NCI-H345 (cell line): ENCODE data around the gene ITPR1.
"Not testable (repeated sequence)": the region's sequence is repeated elsewhere in the genome, so short reads cannot be mapped to it uniquely, and the experiment has no call there.

ENCODE experiments used
- DNase-seq: peaks from one replicate; lab custom pipeline; 2025; lab: John Stamatoyannopoulos, UW

The ITPR1 gene

DNA sequence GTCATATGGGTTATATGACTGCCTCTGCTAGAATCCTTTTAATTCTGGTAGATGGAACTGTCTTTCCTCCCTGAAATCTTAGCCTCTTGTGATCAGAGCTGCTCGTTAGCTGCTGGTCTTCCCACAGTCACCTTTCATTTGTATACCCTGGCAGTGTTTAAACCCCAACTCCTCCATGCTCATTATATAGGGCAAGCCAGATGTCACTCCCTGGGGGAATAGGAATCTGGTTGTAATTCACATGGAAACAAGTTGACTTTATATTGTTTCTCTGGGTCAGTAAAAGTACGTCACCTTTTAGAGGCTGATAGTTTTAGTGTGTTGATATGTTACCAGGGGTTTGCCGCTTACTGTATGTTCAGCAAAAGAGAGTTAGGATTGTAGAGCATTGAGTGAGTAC lies 103.5 kb downstream of the ITPR1 start:
- DNase-seq: no peak

DNA sequence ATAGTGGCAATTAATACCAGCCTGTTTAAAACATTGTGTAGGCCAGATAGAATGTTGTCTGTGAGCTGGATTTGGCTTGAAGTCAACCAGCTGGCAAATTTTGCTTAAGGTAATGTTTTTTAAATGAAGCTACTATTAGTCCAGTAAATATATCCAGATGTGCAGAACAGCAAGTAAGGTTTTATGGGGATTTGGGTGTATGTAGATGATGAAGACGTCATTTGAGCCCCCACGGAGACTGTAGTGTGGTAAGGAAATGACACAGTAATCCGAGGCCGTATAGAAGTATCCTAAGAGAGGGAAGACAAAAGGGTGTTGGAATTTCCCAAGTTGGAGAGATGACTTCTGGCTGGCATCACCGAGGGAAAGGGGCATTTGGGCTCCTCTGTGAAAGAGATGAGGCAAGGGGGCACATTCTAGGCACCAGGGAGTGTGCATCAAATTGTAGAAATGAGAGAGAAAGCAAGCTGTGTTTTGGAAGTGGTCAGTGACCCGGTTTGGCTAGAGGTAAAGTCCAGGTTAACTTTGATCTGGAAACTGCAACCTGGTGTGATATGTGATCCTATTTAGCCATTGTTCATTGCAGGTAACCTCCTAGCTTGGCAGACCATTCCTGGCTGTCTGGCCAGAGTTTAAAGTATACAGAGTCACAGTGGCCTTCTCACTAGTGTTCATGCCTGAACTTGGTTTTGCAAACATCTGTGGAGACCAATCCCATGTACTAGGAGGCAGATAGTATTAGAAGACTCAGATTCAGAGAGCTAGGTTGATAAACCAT lies 104.2 kb downstream of the ITPR1 start:
- DNase-seq: no peak

DNA sequence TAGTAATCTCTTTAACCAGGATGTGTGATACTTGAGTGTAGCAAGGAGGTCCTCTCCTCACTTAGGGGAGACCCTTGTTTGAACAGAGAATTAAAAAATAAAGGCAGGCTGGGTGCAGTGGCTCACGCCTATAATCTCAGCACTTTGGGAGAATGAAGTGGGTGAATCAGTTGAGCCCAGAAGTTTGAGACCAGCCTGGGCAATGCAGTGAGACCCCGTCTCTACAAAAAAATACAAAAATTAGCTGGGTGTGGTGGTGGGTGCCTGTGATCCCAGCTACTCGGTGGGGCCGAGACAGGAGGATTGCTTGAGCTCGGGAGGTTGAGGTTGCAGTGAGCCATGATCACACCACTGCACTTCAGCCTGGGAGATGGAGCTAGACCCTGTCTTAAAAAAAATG lies 105.1 kb downstream of the ITPR1 start:
- not testable (repeated sequence) for DNase-seq

DNA sequence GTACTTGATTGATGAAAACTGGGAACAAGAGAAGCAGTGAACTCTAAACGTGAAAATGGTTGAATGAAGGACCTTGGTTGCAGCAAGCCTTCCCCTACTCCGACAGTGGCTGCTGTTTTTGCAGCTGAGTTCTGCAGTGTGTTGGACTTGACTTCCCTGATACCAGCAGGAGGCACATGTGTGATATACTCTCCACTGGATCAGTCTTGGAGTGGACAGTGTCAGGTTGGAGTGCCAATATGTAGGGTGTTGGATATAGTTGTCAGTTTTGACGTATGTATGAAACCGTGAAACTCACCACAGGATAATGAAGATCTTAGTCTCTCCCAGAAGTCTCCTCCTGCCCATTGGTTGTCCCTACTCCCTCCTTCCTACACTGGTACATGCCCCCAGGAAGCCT lies 106.5 kb downstream of the ITPR1 start:
- no peak for DNase-seq

DNA sequence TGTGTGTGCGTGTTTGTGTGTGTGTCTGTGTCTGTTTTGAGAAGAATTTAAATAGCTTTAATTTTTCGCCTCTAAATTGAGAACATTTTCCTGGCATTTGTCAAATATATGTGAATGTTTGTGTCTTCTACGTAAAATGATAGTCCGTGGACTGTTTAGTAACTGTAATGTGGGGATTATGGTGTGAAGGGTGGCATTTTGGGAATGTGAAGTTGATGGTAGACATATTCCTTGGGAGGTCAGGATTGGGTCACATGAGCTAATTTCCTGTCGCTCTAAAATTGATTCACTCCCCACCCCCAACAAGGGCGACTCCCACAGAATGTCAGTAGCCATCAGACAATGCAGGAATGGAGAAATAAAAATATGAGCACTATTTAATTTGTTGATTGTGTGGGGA lies 107.3 kb downstream of the ITPR1 start:
- no peak for DNase-seq

DNA sequence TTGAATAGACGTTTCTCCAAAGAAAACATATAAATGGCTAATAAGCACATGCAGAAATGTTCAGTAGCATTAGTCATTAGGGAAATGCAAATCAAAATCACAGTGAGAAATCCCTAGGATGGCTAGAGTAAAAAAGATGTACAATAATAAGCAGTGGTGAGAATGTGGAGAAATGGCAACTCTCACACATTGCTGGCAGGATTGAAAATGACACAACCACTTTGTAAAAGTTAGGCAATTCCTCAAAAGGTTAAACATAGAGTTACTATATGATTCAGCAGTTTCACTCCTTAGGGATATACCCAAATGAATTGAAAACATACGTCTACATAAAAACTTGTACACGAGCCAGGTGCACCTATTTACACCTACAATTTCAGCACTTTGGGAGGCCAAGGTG lies 108.7 kb downstream of the ITPR1 start:
- no peak for DNase-seq

DNA sequence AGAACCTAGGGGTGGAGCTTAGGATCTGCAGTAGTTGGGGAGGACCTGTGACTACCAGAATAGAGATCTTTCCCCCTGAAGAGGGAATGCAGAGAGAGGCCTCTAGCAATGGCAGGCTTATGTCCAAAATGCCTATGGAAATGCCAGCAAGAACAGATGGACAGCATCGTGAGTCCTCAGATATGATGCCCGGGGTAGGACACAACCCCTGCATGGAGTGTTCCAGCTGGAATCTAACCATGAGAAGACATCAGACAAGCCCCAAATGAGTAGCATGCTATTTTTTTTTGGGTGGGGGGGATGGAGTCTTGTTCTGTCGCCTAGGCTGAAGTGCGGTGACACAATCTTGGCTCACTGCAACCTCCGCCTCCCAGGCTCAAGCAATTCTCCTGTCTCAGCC lies 111.5 kb downstream of the ITPR1 start:
- no peak for DNase-seq

DNA sequence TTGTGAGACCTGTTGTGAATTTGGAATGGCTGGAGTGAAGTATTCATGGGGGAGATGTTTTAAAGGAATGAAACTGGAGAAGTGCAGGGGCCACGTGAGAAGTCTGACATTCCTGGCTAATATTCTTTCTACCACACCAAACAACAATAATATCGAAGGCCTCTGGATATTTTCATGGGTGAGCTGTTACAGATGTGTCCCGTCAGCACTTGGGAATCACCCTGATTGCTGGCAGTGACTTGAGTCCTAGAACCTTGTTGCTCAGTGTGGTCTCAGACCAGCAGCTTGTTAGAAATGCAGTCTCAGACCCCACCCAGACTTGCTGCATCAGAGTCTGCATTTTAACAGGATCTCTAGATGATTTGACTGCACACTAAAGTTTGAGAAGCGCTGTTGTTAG lies 113.8 kb downstream of the ITPR1 start:
- no peak for DNase-seq

DNA sequence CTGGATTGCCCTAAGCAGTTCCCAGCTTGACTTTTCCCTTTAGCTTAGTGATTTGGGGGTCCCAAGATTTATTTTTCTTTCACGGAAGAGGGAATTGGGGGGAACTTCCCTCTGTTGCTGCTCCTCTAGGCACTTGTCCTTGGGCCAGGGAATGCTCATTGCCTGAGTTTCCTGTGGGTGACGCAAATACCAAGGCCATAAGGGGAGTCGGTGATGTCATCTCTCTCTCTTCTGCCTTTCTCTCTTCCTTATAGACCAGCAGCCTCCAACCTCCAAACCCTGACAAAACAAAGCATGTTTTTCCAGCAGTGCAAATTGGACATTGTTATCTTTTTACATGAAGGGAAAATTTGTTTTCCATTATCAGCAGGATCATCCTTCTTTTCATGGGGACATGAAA lies 120.2 kb downstream of the ITPR1 start:
- DNase-seq: no peak

DNA sequence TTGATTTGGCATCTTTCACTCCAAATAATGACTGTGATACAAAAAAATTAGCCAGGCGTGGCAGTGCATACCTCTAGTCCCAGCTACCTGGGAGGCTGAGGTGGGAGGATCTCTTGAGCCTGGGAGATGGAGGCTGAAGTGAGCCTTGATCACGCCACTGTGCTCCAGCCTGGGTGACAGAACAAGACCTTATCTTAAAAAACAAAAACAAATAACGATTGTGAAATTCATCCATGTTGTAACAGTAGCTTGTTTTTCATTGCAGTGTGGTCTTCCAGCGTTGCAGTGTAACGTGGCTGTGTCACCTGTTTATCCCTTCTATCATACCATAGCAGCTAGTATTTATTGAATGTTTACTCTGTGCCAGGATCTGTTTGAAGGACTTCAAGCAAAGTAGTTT lies 120.9 kb downstream of the ITPR1 start:
- DNase-seq: no peak

DNA sequence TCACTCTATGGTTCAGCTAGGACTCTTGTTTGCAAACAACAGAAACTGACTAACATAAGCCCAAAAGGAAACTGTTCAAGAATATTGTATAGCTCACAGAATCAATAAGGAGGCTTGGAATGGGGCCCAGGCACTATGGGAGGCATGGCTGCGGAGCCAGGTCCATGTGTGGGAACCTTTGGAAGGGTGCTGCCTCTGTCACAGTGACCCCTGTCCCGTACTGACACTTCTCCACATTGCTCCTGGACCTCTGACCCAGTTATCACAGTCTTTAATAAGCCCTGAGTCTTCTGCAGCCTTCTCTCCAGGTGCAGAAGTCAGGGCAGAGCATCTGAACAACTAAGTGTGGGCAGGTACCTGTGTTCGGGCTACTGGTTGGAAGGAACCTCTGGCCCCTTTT lies 121.8 kb downstream of the ITPR1 start:
- DNase-seq: no peak

DNA sequence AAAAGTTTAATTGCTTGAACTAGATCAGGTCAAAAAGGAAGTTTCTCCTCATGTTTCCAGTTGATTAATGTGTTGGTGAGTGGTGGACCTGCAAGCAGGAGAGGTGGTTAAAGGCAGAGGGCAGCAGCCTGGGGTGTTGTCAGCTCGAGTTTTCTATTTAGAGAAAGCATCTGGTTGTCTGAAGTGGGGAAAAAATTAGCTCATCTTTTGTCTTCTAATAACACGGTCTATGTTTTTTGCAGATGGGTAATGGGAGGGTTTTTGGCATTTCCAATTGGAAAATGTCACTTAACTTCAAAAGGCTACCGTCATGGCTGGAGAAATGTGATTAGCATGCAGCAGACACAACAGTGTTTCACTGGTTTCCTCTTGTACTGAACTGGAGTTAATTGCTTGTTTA lies 122.6 kb downstream of the ITPR1 start:
- DNase-seq: no peak

DNA sequence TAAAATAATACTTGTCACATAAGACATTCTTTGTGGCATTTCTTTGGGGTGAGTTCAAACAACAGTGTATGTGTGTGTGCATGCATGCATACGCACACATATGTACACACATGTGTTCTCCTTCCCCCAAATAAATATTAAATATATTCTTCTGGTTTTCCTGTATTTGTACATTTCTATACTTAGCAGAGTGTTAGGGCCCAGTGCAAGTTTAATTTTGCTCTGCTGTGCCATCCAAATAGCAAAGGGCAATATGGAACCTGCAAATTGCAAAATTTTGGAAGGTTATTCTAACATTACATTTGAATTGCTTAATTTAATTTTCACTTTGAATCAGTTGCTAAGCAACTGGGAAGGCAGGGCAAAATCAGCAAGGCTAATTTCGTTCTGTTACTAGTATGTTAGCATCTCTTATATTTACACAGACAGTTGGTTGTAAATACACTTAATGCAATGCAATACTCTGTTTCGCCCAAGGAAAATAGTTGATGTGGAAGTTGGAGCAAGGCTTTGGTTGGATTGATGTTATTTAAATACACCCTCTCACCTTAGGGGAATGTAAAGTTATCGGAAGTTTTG lies 130.4 kb downstream of the ITPR1 start:
- DNase-seq: no peak

DNA sequence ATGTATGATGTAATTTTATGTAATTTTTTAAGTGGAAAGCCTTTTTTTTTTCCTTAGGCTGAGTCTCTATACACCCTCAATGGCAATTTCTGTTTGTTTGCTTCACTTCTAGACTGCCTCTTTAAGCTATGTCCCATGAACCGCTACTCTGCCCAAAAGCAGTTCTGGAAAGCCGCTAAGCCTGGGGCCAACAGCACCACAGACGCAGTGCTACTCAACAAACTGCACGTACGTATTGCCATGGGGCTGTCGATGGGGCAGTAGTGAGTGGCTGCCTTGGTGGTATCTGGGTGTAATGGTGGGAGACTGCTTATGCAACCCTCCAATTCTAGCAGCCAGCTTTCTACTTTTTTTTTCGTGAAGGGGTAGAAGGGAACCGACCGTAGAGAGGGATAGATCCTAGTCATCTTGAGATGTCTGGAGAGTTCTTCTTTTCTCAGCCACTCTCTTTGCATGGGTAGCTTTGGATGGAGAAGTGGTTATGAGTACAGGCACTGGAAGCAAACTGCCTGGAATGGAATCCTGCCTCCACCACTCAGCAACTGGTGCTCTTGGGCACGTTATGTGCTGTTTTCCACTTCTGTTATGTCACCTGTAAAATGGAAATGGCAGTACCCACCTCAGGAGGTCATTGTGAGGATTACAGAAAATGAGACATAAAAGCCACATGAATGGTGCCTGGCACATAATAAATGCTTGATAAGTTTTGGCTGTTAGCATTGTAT lies 134.7 kb downstream of the ITPR1 start:
- DNase-seq: no peak

DNA sequence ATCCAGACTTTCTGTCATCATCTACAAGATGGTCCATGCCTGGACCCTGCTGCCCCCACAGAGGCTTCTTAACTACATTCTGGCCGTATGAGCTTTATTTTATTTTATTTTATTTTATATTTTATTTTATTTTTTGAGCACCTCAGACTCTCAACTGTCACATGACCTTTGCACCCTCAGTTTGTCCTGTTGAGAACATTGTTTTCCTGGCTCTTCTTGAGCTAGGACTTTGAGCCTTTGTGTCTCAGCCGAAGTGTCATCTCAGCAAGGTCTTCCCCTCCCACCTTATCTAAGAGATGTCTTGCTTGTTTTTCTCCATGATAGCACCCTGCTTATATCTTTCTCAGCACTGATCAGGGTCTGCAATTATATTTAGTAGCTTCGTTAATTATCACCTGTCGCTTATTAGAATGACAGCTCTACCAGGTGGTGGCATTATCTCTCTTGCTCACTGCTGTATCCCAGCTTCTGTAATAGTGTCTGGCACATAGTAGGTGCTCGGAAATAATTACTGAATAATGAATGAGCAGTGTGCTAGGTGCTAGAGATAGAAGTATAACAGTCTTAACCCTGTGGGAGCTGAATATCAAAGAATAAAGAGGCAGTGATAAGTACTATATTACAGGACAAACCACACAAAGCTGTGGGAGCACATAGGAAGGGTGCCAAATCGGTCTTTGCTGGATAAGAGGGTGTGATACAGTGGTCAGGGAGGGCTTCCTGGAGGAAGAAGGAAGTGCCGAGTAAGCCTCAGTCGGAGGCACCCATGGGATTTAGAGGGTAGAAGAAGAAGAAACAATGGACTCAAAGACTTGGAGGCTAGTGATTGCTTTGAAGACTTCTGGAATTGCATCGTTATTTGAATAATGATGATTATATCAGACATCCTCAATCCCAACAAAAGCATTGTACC lies 136.2 kb downstream of the ITPR1 start:
- DNase-seq: no peak

DNA sequence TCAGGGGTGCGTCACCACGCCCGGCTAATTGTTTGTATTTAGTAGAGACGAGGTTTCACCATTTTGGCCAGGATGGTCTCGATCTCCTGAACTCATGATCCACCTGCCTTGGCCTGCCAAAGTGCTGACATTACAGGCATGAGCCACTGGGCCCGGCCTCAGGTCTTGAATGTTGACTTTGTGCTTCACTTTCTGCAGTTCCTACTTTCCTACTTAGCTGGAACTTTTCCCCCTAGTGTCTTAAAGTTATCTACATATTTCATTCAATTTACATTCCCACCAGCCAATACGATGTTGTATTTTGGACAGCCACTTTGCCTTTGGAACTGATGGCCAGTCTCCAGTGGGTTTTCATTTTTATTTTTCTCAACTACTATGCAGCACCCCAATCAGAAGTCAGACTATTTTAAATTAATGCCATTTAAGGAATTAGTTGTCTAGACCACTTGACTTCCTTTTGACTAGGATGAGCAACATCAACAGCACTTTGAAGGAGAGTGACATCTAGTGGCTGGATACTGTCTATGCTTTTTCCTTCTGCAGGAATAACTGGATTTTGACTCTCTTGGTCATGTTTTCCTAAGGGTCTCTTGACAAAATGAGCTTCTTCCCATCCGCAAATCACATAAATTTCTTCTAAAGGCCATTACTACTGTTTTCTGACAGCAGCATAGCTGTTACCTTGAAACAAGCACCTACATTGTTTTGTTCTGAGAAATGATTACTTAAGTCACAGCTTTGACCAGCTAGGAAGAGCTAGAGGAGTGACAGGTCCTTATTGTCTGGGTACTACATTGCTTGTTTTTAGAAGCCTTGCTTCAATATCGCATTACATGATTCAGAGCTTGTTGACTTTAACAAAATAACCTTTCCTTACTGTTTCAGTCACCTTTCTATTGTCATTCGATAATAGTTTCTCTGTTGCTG lies 140.2 kb downstream of the ITPR1 start:
- peak; percentile 54 for DNase-seq

DNA sequence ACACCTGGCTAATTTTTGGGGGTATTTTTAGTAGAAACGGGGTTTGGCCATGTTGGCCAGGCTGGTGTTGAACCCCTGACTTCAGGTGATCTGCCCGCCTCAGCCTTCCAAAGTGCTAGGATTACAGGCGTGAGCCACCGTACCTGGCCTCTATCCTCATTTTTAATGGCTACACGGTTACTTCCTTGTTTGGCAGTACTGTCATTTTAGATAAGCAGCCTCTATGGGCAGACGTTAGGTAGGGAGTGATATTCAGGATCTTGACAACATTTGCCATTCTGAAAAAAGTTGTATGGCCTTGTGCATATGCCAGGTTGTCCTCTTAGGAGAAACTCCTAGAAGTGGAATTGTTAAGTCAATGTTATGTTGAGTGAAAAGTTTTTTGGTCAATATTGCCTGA lies 141.7 kb downstream of the ITPR1 start:
- no peak for DNase-seq

DNA sequence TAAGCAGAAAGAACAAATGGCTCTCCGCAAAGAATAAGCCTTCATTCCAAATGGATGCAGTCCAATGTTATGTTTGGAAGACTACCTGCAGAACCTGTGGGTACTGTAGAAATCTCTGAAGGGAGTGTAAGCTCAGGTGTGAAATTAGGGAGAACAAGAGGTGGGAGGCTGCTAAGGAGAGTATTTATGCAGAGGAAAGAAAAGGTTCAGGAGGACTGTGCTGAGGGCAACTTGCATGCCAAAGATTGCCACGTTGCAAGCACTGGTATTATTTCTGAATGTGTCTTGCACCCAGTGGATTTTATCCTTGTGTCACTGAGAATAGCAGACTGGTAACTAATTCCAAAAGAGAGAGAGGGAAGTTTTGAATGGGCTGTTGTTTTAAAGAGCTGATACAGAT lies 144.1 kb downstream of the ITPR1 start:
- no peak for DNase-seq

DNA sequence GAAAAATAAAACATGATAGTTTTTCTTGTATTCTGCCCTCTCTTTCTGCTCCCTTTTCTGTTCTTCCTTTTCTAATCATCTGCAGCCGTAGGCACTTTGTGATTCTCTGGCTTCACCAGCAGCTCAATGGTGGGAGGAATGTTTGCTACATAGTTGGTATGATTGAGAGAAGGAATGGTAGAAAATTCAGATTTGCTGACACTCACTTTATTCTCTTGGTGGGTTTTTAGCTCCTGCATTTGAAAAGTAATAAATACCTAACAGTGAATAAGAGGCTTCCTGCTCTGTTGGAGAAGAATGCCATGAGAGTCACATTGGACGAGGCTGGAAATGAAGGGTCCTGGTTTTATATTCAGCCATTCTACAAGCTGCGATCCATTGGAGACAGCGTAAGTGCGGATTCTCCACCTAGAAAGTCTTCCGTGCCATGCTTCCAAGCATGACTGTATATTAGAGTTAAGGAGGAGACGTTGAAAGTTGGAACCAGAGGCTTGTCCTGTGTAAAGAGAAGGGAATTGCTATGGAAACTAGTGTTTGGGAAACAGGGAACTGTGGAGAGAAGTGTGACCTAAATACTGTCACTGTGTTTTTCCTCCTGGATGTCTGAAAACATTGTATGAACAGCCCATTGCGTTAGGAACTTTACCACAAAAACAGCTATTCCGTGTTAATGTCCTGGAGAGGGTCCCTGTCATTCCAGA lies 148.9 kb downstream of the ITPR1 start:
- DNase-seq: no peak

DNA sequence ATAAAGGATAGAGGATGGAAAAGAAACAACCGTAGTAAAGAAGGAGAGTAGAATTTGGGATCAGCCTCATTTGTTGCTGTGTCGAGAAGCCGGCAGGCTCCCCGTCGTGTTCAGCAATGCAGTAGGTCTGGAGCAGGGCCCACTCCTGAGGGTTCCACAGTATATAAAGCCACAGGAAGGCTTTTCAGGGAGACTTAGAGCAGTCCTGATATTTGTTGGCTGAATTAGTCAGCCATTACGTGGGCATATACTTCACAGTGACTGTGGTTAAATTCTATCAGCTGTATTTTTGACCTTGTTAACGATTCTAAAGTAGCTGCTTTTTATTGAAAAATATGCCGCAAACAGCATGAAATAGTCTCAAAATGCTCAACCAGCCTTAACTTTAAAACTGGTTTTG lies 149.5 kb downstream of the ITPR1 start:
- no peak for DNase-seq
